Keratinocyte (primary cell): ENCODE results near the gene COL4A6. TPM values are rescaled to one million over a fixed set of nuclear protein-coding genes. Genes with fewer than 3 reads are reported as not detected.
A peak's percentile ranks its signal among the peaks of the same experiment; 100 is the strongest.

Experiments used
- DNase-seq: peaks from one replicate; pipeline ENCODE4 v3.0.0-alpha.2; 2011; ENCODE audit warnings: low read depth, missing footprints, low spot score
- FAIRE-seq: peaks from 2 replicates; lab custom pipeline; 2011; peaks lifted over from hg19 to GRCh38; lab: Jason Lieb, UNC
- H2AFZ ChIP-seq: 2 replicates; pipeline ENCODE4 v1.6.0; 2012; ENCODE audit warnings: low read length, control low read depth, inconsistent platforms; ENCODE audit not compliant: control insufficient read depth
- H3K27ac ChIP-seq: 2 replicates; pipeline ENCODE4 v1.5.1; 2011; ENCODE audit warnings: low read length; ENCODE audit not compliant: control insufficient read depth, insufficient read depth
- H3K27me3 ChIP-seq: 3 replicates; pipeline ENCODE4 v1.6.0; 2011; ENCODE audit warnings: low read length; ENCODE audit not compliant: control insufficient read depth, insufficient read depth; ENCODE audit errors: extremely low read depth
- H3K36me3 ChIP-seq, 2 experiments: 2 replicates in 1 of 2; 3 replicates in 1 of 2; pipeline ENCODE4 v1.5.1; 2011; ENCODE audit warnings: low read length in 2 of 2, mild to moderate bottlenecking in 1 of 2; ENCODE audit not compliant: control insufficient read depth in 2 of 2, insufficient read depth in 2 of 2; ENCODE audit errors: extremely low read depth in 1 of 2
- H3K4me1 ChIP-seq: 3 replicates; pipeline ENCODE4 v1.5.1; 2011; ENCODE audit warnings: low read length; ENCODE audit not compliant: control insufficient read depth, insufficient read depth; ENCODE audit errors: extremely low read depth
- H3K4me2 ChIP-seq: 3 replicates; pipeline ENCODE4 v1.6.0; 2011; ENCODE audit warnings: low read depth, low read length; ENCODE audit not compliant: control insufficient read depth, insufficient read depth; ENCODE audit errors: extremely low read depth
- H3K4me3 ChIP-seq, 3 experiments: fragments of 200-600 bp in 1 of 3; sonication (generic) in 1 of 3; 2 replicates in 2 of 3; 3 replicates in 1 of 3; pipeline ENCODE4 v1.5.1; 2011 to 2016; ENCODE audit warnings: low read length in 3 of 3, mild to moderate bottlenecking in 3 of 3, control low read depth in 2 of 3, inconsistent platforms in 1 of 3, low read depth in 1 of 3, mixed read lengths in 1 of 3, mixed run types in 1 of 3, moderate library complexity in 1 of 3; ENCODE audit not compliant: control insufficient read depth in 2 of 3, insufficient read depth in 2 of 3; ENCODE audit errors: extremely low read depth in 1 of 3
- H3K79me2 ChIP-seq: 2 replicates; pipeline ENCODE4 v1.6.0; 2012; ENCODE audit warnings: low read length; ENCODE audit not compliant: control insufficient read depth, insufficient read depth
- H3K9ac ChIP-seq: 3 replicates; pipeline ENCODE4 v1.6.0; 2011; ENCODE audit warnings: low read length; ENCODE audit not compliant: control insufficient read depth, insufficient read depth; ENCODE audit errors: extremely low read depth
- H3K9me1 ChIP-seq: 3 replicates; pipeline ENCODE4 v1.6.0; 2011; ENCODE audit warnings: low read length; ENCODE audit not compliant: control insufficient read depth, insufficient read depth; ENCODE audit errors: extremely low read depth
- H3K9me3 ChIP-seq: 2 replicates; pipeline ENCODE4 v1.5.1; 2012; ENCODE audit warnings: low read depth, low read length; ENCODE audit not compliant: control insufficient read depth
- H4K20me1 ChIP-seq: 3 replicates; pipeline ENCODE4 v1.6.0; 2011; ENCODE audit warnings: low read length; ENCODE audit not compliant: control insufficient read depth, insufficient read depth; ENCODE audit errors: extremely low read depth
- EZH2 ChIP-seq: IDR thresholded peaks from one replicate; pipeline ENCODE4 v1.6.1; 2012; ENCODE audit warnings: inconsistent platforms, mild to moderate bottlenecking, low read length, moderate library complexity
- dilution Hi-C: fragments of 300-500 bp; cut with MboI; formaldehyde crosslinking; loops from one replicate; pipeline ENCODE4 v1.7.0; 2020; ENCODE audit warnings: low sequenced_read_pairs; ENCODE audit not compliant: extremely low pct_ligation_motif_present
- polyA plus RNA-seq, 5 experiments: library from polyadenylated mRNA; depleted of rRNA in 3 of 5; stranded (reverse) in 3 of 5; stranded (forward) in 1 of 5; unstranded in 1 of 5; fragments of >200 nt; gene quantifications; 1 replicate in 1 of 5; 2 replicates in 3 of 5; 3 replicates in 1 of 5; pipeline versions ENCODE4 v1.2.1 to v1.2.3, GENCODE V29; 2011 to 2012; ENCODE audit warnings: missing spikeins in 2 of 5, low read depth in 1 of 5, low replicate concordance in 1 of 5
- TF ChIP-seq, protein P1 (sequence below), 3 experiments: IDR thresholded peaks in 1 of 3; conservative IDR thresholded peaks in 1 of 3; optimal IDR thresholded peaks in 1 of 3; 2 replicates in 2 of 3; 3 replicates in 1 of 3; pipeline versions ENCODE3 to v1.5.1; 2011; ENCODE audit warnings: low read length in 3 of 3, mild to moderate bottlenecking in 3 of 3, moderate library complexity in 2 of 3, control low read depth in 1 of 3, inconsistent platforms in 1 of 3; ENCODE audit not compliant: insufficient read depth in 2 of 3; ENCODE audit errors: extremely low read depth in 1 of 3

COL4A6 gene
- polyA plus RNA-seq, 1 donor (not counting 4 experiments of a cell fraction or from before 2014, with no cell fraction given), result 18.8 TPM

DNA sequence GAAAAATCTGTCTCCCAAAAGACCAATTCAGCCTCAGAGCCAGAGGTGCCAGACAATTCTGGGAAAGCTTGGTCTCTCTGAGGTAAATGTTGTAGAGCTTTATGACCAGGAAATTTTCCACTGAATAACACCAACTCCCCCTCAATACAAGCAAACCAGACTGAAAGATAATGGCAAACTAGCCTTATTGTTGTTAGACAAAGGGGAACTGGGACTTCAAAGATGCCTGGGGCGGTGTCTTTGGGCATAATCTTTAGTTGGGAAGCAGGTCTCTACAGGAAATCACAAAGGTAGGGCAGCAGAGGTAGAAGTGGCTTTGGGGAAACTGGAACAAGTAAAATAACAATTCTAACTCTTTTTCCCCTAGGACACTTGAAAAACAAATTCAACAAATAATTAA is 12.0 kb downstream of the COL4A6 start:
- H3K4me2 ChIP-seq, result no peak overlapping the region
- no peaks in the 10 kb centered on the region for H3K27me3 ChIP-seq
- no peaks in the 10 kb centered on the region for H4K20me1 ChIP-seq
- dilution Hi-C loops, result no loop called here
- no peaks in the 10 kb centered on the region for H3K4me1 ChIP-seq
- H3K9me1 ChIP-seq, result no peaks in the 10 kb centered on the region
- H3K9ac ChIP-seq, result no peak overlapping the region
- H3K9me3 ChIP-seq, result no peaks in the 10 kb centered on the region
- TF ChIP-seq EZH2, result no peak
- TF ChIP-seq, protein P1, sequence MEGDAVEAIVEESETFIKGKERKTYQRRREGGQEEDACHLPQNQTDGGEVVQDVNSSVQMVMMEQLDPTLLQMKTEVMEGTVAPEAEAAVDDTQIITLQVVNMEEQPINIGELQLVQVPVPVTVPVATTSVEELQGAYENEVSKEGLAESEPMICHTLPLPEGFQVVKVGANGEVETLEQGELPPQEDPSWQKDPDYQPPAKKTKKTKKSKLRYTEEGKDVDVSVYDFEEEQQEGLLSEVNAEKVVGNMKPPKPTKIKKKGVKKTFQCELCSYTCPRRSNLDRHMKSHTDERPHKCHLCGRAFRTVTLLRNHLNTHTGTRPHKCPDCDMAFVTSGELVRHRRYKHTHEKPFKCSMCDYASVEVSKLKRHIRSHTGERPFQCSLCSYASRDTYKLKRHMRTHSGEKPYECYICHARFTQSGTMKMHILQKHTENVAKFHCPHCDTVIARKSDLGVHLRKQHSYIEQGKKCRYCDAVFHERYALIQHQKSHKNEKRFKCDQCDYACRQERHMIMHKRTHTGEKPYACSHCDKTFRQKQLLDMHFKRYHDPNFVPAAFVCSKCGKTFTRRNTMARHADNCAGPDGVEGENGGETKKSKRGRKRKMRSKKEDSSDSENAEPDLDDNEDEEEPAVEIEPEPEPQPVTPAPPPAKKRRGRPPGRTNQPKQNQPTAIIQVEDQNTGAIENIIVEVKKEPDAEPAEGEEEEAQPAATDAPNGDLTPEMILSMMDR (optimal IDR thresholded peaks at IDR 0.05 in 1 of 3, IDR thresholded peaks at IDR 0.05 in 1 of 3, conservative IDR thresholded peaks at IDR 0.05 in 1 of 3; ENCODE audit: extremely low read depth in 1 of 3, insufficient read depth in 2 of 3, low read length in 3 of 3), result no peak
- no peak overlapping the region for H3K4me3 ChIP-seq
- H3K27ac ChIP-seq, result no peak overlapping the region
- no peak for DNase-seq
- peak; percentile 17 for FAIRE-seq
- peaks cover 0 to 3% of the 10 kb centered on the region in 2 experiments for H3K36me3 ChIP-seq
- H2AFZ ChIP-seq, result no peak overlapping the region
- no peaks in the 10 kb centered on the region for H3K79me2 ChIP-seq

DNA sequence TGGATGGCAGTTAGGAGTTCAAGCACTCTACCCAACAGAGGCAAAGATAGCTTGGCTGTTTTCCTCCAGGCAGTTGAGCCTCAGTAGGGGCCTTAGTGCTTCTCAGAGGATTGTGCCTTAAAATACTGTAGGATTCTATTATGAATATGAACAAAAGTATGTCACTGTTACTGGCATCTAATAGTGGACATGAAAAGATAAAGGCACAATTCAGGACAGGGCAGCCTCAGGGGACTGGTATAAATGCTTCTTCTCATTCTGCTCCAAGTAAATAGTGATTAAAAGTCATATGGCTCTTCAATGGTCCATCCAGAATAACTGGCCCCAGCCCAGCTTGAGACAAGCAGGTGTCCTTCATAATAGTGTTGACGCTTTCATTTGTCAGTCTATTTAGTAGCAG is 17.7 kb downstream of the COL4A6 start:
- Histone ChIP-seq H3K27ac (no peak overlapping the region), H2AFZ (no peak overlapping the region), H3K9ac (no peak overlapping the region), H3K4me1 (peaks cover 3% of the 10 kb centered on the region), H3K36me3 (peaks cover 0 to 3% of the 10 kb centered on the region in 2 experiments), H3K79me2 (no peaks in the 10 kb centered on the region), H3K4me2 (no peak overlapping the region), H3K27me3 (peaks cover 3% of the 10 kb centered on the region), H4K20me1 (no peaks in the 10 kb centered on the region), H3K9me3 (no peaks in the 10 kb centered on the region), H3K4me3 (no peak overlapping the region), H3K9me1 (no peaks in the 10 kb centered on the region)
- dilution Hi-C loops, result no loop called here
- TF ChIP-seq EZH2, result no peak
- TF ChIP-seq, protein P1 (optimal IDR thresholded peaks at IDR 0.05 in 1 of 3, IDR thresholded peaks at IDR 0.05 in 1 of 3, conservative IDR thresholded peaks at IDR 0.05 in 1 of 3; ENCODE audit: extremely low read depth in 1 of 3, insufficient read depth in 2 of 3, low read length in 3 of 3), result no peak
- FAIRE-seq, result no peak
- no peak for DNase-seq
